ENCODE data around the gene MB. TPM values are rescaled to one million over a fixed set of nuclear protein-coding genes. Genes with fewer than 3 reads are reported as not detected.

Gene MB
- total RNA-seq, 1 experiment from 2014 or later: 17.3 TPM

DNA sequence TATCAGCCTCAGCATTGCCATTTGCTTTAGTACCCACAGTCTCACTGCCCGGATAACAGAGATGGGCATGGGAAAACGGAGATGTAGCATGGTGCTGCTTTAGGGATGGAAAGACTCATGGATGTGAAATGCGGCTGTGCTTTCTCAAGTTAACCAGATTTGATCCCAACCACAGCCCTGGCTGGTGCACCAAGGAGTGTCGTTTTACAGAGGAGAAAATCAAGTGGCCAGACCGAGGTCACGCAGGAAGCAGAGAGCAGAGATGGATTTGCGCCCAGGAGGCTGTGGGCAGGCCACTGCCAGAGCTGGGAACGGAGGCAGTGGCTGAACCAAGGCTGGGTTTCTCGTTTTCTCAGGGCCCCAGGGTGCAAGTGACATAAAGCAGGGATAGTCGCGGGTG lies 9.0 kb downstream of the MB start:
- H3K27ac ChIP-seq (ENCODE audit: low read length): peak overlapping the region; percentile 96
- H3K4me1 ChIP-seq (ENCODE audit: control insufficient read depth, insufficient read depth, low read length): peaks cover 49% of the 10 kb centered on the region
- H3K36me3 ChIP-seq (ENCODE audit: control insufficient read depth, insufficient read depth, low read length): no peaks in the 10 kb centered on the region
- ChIA-PET CTCF (no interaction called here), POLR2A (no interaction called here)
- no peak overlapping the region for H3K4me3 ChIP-seq (ENCODE audit: low read depth in 2 of 2, low read length in 2 of 2)
- BruUV-seq (replicated peaks): no TSS peak
- in situ Hi-C loops (cut with HindIII; ENCODE audit: low pct_unique_long_range_greater_than_20kb, low sequenced_read_pairs) (no loop called here), intact Hi-C loops (cut with micrococcal nuclease; ENCODE audit: unreplicated experiment) (no loop called here)
- TF ChIP-seq, protein P1, sequence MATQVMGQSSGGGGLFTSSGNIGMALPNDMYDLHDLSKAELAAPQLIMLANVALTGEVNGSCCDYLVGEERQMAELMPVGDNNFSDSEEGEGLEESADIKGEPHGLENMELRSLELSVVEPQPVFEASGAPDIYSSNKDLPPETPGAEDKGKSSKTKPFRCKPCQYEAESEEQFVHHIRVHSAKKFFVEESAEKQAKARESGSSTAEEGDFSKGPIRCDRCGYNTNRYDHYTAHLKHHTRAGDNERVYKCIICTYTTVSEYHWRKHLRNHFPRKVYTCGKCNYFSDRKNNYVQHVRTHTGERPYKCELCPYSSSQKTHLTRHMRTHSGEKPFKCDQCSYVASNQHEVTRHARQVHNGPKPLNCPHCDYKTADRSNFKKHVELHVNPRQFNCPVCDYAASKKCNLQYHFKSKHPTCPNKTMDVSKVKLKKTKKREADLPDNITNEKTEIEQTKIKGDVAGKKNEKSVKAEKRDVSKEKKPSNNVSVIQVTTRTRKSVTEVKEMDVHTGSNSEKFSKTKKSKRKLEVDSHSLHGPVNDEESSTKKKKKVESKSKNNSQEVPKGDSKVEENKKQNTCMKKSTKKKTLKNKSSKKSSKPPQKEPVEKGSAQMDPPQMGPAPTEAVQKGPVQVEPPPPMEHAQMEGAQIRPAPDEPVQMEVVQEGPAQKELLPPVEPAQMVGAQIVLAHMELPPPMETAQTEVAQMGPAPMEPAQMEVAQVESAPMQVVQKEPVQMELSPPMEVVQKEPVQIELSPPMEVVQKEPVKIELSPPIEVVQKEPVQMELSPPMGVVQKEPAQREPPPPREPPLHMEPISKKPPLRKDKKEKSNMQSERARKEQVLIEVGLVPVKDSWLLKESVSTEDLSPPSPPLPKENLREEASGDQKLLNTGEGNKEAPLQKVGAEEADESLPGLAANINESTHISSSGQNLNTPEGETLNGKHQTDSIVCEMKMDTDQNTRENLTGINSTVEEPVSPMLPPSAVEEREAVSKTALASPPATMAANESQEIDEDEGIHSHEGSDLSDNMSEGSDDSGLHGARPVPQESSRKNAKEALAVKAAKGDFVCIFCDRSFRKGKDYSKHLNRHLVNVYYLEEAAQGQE (IDR thresholded peaks at IDR 0.05; ENCODE audit: insufficient read depth in 1 of 2, low read depth in 2 of 2, low read length in 1 of 2): no peak
- TF ChIP-seq, protein P2, sequence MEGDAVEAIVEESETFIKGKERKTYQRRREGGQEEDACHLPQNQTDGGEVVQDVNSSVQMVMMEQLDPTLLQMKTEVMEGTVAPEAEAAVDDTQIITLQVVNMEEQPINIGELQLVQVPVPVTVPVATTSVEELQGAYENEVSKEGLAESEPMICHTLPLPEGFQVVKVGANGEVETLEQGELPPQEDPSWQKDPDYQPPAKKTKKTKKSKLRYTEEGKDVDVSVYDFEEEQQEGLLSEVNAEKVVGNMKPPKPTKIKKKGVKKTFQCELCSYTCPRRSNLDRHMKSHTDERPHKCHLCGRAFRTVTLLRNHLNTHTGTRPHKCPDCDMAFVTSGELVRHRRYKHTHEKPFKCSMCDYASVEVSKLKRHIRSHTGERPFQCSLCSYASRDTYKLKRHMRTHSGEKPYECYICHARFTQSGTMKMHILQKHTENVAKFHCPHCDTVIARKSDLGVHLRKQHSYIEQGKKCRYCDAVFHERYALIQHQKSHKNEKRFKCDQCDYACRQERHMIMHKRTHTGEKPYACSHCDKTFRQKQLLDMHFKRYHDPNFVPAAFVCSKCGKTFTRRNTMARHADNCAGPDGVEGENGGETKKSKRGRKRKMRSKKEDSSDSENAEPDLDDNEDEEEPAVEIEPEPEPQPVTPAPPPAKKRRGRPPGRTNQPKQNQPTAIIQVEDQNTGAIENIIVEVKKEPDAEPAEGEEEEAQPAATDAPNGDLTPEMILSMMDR (IDR thresholded peaks at IDR 0.05): no peak
- TF ChIP-seq TCF7L2 (IDR thresholded peaks at IDR 0.05; ENCODE audit: low read depth, low read length) (no peak), POLR2AphosphoS5 (IDR thresholded peaks at IDR 0.05; ENCODE audit: low read depth, low read length) (no peak), SIN3A (IDR thresholded peaks at IDR 0.05; ENCODE audit: borderline replicate concordance, insufficient read depth, low read depth, low read length) (no peak)
- DNase-seq (ENCODE audit: low read depth, low spot score) (no peak), ATAC-seq (no peak)
- H3K9me3 ChIP-seq (ENCODE audit: control insufficient read depth, insufficient read depth, low read depth, low read length): no peaks in the 10 kb centered on the region
- no peaks in the 10 kb centered on the region for H3K27me3 ChIP-seq (ENCODE audit: control insufficient read depth, insufficient read depth, low read length)

DNA sequence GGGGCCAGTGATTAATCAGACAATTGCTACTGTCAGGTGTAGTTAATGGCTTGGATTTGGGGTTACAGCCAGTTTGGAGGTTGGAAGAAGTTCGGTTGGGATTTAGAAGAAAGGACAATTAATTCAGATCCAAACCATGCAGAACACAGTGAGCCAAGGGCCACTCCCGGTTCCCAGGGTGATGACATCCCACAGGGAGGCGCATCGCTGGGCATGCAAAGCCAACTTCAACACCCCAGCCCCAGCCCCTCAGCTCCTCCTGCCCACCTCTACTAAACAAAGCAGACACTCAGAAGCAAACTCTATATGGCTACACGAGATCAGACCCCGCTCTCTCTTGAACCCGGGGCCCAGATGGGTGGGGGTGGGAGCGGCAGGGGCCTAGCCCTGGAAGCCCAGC lies 10.2 kb downstream of the MB start:
- DNase-seq (ENCODE audit: low read depth, low spot score): no peak
- BruUV-seq (replicated peaks): no TSS peak
- POLR2A ChIA-PET: no interaction called here
- no peak for TF ChIP-seq SIN3A (IDR thresholded peaks at IDR 0.05; ENCODE audit: borderline replicate concordance, insufficient read depth, low read depth, low read length)
- no peak for TF ChIP-seq TCF7L2 (IDR thresholded peaks at IDR 0.05; ENCODE audit: low read depth, low read length)
- TF ChIP-seq POLR2AphosphoS5 (IDR thresholded peaks at IDR 0.05; ENCODE audit: low read depth, low read length): no peak
- TF ChIP-seq, protein P2 (IDR thresholded peaks at IDR 0.05): no peak
- TF ChIP-seq, protein P1 (IDR thresholded peaks at IDR 0.05; ENCODE audit: insufficient read depth in 1 of 2, low read depth in 2 of 2, low read length in 1 of 2): no peak
- no peak overlapping the region for H3K4me3 ChIP-seq (ENCODE audit: low read depth in 2 of 2, low read length in 2 of 2)
- intact Hi-C loops (cut with micrococcal nuclease; ENCODE audit: unreplicated experiment): no loop called here
- ATAC-seq: no peak
- in situ Hi-C loops (cut with HindIII; ENCODE audit: low pct_unique_long_range_greater_than_20kb, low sequenced_read_pairs): no loop called here
- H3K36me3 ChIP-seq (ENCODE audit: control insufficient read depth, insufficient read depth, low read length): no peaks in the 10 kb centered on the region
- H3K27ac ChIP-seq (ENCODE audit: low read length): peak overlapping the region; percentile 96
- CTCF ChIA-PET: interaction anchor here (0.7 kb wide), 1 partner anchor 588 kb away, joined by 4 read pairs; no protein-coding TSS in a partner anchor
- peaks cover 51% of the 10 kb centered on the region for H3K4me1 ChIP-seq (ENCODE audit: control insufficient read depth, insufficient read depth, low read length)
- no peaks in the 10 kb centered on the region for H3K9me3 ChIP-seq (ENCODE audit: control insufficient read depth, insufficient read depth, low read depth, low read length)
- no peaks in the 10 kb centered on the region for H3K27me3 ChIP-seq (ENCODE audit: control insufficient read depth, insufficient read depth, low read length)
